GM12801 (cell line): ENCODE results near the gene KIF5B.

Source experiments
- TF ChIP-seq, protein P1 (sequence below): IDR thresholded peaks from one replicate; pipeline ENCODE4 v1.5.1; 2011; ENCODE audit warnings: control low read depth; ENCODE audit not compliant: insufficient read length; ENCODE audit errors: extremely low read depth

The KIF5B gene

DNA sequence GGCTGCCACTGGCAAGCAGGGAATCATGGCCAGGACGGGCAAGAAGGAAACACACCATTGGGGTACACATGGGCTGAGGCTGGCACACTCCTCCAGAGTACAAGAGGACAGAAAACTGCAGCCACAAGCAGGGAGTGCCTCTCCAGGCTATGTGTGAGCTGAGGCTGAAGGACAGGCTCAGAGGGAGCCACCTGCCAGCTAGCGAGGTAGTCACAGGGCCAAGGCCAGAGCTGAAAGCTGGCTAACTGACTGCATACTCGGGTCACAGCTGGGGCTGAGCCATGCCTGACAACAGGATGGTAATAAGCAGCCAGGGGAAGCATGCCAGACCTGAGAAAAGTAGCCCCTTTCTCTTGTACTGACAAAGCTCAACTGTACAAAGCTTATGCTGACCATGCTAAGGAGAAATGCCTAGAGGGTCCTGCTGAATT lies 52.0 kb downstream of the KIF5B start:
- TF ChIP-seq, protein P1, sequence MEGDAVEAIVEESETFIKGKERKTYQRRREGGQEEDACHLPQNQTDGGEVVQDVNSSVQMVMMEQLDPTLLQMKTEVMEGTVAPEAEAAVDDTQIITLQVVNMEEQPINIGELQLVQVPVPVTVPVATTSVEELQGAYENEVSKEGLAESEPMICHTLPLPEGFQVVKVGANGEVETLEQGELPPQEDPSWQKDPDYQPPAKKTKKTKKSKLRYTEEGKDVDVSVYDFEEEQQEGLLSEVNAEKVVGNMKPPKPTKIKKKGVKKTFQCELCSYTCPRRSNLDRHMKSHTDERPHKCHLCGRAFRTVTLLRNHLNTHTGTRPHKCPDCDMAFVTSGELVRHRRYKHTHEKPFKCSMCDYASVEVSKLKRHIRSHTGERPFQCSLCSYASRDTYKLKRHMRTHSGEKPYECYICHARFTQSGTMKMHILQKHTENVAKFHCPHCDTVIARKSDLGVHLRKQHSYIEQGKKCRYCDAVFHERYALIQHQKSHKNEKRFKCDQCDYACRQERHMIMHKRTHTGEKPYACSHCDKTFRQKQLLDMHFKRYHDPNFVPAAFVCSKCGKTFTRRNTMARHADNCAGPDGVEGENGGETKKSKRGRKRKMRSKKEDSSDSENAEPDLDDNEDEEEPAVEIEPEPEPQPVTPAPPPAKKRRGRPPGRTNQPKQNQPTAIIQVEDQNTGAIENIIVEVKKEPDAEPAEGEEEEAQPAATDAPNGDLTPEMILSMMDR, result no peak

- TF ChIP-seq, protein P1, result no peak
These were observed 53.7 kb downstream of the KIF5B start for GRCh38 chr10:32002531-32002930.

DNA sequence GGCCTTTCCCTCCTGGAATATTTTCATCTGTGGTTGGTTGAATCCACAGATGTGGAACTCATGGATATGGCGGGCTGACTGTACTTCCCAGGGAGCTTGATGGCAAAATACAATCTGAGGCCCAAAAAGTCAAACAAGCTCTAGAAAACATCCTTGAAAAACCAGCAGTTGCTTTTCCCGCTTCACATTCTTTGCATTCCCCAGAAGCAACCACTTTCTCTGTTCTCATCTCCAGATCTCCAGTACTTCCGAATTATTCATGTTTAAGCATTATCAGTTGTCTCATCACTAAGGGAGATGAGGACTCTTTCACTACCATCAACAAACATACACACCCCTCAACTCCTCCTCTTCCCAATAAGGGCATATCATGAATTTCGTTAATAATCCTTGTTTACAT lies 55.3 kb downstream of the KIF5B start:
- TF ChIP-seq, protein P1, result no peak

DNA sequence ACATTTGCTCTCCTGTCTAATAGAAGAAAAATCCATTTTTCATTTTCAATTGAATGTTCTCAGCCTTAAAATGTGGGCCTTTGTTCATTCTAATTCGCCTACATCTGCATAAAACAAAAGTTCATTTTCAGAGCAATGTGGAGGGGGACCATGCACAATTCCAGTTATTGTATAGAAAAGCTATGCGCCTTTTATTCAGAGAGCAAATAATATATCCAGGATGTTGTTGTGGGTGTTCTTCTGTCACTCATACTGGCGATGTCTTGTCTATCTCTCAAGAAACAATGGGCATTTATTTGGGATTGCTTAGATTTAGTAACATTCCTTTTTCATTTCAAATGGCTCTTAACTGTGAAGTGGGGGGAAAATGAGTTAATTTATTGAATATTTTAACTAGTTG lies 56.4 kb downstream of the KIF5B start:
- TF ChIP-seq, protein P1, result no peak

DNA sequence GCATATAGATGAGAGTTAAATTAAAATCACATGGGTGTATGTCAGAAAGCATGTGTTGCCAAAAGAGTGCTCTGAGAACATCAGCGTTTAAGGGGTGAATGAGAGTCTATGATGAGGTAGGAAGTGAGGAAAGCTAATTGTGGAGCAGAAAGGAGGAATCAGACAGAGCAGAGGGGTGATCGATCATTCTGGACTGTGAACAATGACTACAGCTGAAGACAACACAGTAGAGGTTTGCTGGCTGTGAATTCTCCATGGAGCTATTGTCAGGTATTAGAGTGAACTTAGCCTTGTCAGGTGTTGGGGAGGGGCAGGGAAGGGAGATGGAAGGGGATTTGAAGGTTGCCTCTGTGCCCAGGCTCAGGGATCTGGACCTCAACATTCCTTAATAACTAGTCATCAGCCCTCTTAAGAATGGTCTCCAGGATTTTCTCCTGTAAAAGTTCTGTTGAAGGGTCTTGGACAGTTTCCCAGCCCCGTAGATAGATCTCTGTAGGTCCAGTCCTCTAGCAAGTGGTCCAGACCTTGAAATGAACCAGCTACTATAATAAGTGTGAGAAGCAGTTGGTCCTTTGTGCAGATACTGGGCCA lies 57.1 kb downstream of the KIF5B start:
- TF ChIP-seq, protein P1, result no peak

DNA sequence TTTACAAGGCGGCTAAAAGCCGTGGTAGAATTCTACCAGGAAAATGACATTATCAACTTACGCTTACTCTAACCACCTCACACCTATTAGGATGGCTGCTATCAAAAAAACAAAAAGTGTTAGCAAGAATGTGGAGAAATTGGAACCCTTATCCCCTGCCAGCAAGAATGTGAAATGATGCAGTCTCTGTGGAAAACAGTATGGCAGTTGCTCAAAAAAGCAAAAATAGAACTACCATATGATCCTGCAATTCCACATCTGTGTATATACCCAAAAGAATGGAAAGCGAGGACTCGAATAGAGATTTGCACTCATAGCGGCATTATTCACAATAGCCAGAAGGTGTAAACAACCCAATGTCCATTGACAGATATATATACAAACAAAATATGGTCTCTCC lies 61.3 kb downstream of the KIF5B start:
- TF ChIP-seq, protein P1, result no peak

DNA sequence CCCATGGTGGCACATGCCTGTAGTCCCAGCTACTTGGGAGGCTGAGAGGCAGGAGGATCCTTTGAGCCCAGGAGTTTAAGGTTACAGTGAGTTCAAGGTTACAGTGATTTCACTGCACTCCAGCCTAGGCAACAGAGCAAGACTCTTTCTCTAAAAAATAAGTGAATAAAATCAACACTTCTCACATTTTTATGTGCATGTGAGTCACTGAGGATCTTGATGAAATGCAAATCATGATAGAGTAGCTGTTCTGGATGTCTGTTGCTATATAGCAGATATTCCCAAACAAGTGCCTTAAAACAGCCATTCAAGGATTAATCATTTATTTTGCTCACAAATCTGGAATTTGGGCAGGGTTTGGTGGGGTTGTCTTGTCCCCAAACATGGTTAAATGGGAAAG lies 65.3 kb downstream of the KIF5B start:
- TF ChIP-seq, protein P1, result no peak

DNA sequence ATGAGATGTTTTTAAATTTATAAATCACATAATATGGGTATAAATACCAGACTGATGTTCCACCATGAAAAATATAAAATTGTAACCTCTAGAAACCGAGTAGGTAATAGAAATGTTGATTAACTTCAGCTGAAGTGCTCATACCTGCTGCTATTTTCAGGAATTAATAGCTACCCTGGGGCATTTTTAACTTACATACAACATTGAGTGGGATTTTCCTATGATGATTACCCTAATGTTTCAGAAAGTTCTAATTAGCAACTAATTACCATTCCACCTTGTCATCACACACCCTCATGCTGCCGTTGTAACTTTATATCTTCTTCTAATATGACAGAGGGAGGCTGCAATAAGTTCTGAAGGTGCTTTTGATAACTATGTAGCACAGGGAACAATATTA lies 74.1 kb downstream of the KIF5B start:
- TF ChIP-seq, protein P1, result no peak
